Neutrophil (primary cell): ENCODE data around the gene ZNF358.
A peak's percentile ranks its signal among the peaks of the same experiment; 100 is the strongest.

ENCODE experiments used
- H3K27ac ChIP-seq: fragments of 200-600 bp; sonication (generic); 2 replicates; pipeline ENCODE4 v1.5.1; 2016; ENCODE audit warnings: mild to moderate bottlenecking, moderate library complexity
- H3K27me3 ChIP-seq: fragments of 200-600 bp; sonication (generic); 2 replicates; pipeline ENCODE4 v1.6.0; 2016; ENCODE audit warnings: mild to moderate bottlenecking
- H3K36me3 ChIP-seq: fragments of 200-600 bp; sonication (generic); 2 replicates; pipeline ENCODE4 v1.5.1; 2017
- H3K4me1 ChIP-seq, 2 experiments: fragments of 200-600 bp in 1 of 2; sonication (generic) in 1 of 2; 1 replicate in 1 of 2; 2 replicates in 1 of 2; pipeline versions ENCODE4 v1.5.1 to v1.6.1; 2013 to 2016; ENCODE audit warnings: low read depth in 1 of 2, low read length in 1 of 2, mild to moderate bottlenecking in 1 of 2, moderate library complexity in 1 of 2; ENCODE audit not compliant: control insufficient read depth in 1 of 2, insufficient read depth in 1 of 2
- H3K4me3 ChIP-seq, 2 experiments: fragments of 200-600 bp in 1 of 2; sonication (generic) in 1 of 2; 1 replicate in 1 of 2; 2 replicates in 1 of 2; pipeline ENCODE4 v1.5.1; 2013 to 2016; ENCODE audit warnings: low read depth in 1 of 2, low read length in 1 of 2, mild to moderate bottlenecking in 1 of 2, moderate library complexity in 1 of 2
- H3K9me3 ChIP-seq: fragments of 200-600 bp; sonication (generic); 2 replicates; pipeline ENCODE4 v1.5.1; 2016
- CTCF ChIP-seq: fragments of 200-600 bp; sonication (generic); IDR thresholded peaks from 2 replicates; pipeline ENCODE4 v1.5.1; 2016; ENCODE audit warnings: antibody characterized with exemption

Gene ZNF358

GRCh38 chr19:7539827-7540425, 24.0 kb downstream of the ZNF358 start:
- Histone ChIP-seq H3K4me3 (no peak overlapping the region), H3K4me1 (peaks cover 42 to 47% of the 10 kb centered on the region in 2 experiments), H3K27ac (no peak overlapping the region), H3K36me3 (peaks cover 57% of the 10 kb centered on the region), H3K27me3 (peaks cover under 1% of the 10 kb centered on the region), H3K9me3 (no peaks in the 10 kb centered on the region)
- TF ChIP-seq CTCF, result no peak

DNA sequence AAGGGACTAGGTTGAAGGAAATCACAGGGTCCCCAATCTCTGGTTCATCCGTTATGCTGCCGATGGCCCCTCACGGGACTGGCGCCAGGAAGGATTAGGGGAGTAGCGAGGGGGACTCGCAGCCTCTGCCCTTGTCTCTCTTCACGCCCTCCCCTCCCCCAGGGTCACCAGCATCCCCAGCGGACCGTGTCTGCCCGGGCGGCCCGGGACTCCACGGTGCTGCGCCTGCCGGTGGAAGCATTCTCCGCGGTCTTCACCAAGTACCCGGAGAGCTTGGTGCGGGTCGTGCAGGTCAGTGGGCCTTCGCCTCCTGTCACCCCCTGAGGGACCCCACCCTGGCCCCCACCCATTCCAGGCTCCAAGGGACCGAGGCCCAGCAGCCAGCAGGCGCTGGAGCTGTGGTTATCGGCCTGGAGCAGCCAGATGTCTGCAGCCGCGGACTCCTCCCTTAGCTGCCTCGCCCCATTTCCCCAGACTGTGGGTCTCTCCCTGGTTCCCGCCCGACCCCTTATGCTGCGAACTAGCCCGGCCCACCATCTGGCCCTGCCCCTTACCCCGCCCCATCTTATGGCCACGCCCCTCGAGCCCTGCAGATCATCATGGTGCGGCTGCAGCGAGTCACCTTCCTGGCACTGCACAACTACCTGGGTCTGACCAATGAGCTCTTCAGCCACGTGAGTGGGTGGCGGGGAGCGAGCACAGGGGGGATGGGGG, 25.0 kb downstream of the ZNF358 start:
- H3K36me3 ChIP-seq, result peaks cover 57% of the 10 kb centered on the region
- no peak for TF ChIP-seq CTCF
- H3K4me1 ChIP-seq, result peaks cover 43 to 49% of the 10 kb centered on the region in 2 experiments

GRCh38 chr19:7541475-7541824, 25.5 kb downstream of the ZNF358 start:
- H3K4me1 ChIP-seq, result peaks cover 43 to 49% of the 10 kb centered on the region in 2 experiments
- H3K27me3 ChIP-seq, result no peaks in the 10 kb centered on the region
- TF ChIP-seq CTCF, result no peak
- no peak overlapping the region for H3K27ac ChIP-seq
- no peaks in the 10 kb centered on the region for H3K9me3 ChIP-seq
- no peak overlapping the region for H3K4me3 ChIP-seq
- peaks cover 57% of the 10 kb centered on the region for H3K36me3 ChIP-seq

More for the DNA sequence above, 25.0 kb downstream of the ZNF358 start:
- Histone ChIP-seq H3K27ac (no peak overlapping the region), H3K27me3 (no peaks in the 10 kb centered on the region), H3K9me3 (no peaks in the 10 kb centered on the region), H3K4me3 (no peak overlapping the region)

DNA sequence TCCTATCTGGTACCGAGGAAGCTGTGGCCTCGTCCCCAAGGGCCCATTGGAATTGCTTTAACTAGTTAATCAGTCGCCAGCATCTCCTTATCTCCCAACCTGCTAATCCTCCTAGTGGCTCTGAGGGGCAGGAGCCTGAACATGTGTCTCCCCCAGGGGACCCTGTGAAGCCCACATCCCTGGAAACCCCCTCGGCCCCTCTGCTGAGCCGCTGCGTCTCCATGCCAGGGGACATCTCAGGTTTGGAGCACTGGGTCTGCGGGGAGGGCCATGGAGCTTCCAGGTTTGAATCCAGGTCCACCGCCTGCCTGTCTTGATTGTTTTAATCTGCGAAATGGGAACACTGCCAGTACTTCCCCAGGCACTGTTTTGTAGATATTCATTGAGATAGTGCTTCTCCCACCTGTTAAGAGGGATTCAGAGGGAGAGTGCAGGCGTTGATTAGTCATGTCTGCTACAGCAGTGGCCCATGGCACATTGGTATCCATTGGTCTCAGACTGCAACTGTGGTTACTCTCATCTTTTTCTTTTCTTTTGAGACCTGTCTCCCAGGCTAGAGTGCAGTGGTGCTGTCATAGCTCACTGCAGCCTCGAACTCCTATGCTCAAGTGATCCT, 26.0 kb downstream of the ZNF358 start:
- TF ChIP-seq CTCF, result no peak
- peaks cover 57% of the 10 kb centered on the region for H3K36me3 ChIP-seq

DNA sequence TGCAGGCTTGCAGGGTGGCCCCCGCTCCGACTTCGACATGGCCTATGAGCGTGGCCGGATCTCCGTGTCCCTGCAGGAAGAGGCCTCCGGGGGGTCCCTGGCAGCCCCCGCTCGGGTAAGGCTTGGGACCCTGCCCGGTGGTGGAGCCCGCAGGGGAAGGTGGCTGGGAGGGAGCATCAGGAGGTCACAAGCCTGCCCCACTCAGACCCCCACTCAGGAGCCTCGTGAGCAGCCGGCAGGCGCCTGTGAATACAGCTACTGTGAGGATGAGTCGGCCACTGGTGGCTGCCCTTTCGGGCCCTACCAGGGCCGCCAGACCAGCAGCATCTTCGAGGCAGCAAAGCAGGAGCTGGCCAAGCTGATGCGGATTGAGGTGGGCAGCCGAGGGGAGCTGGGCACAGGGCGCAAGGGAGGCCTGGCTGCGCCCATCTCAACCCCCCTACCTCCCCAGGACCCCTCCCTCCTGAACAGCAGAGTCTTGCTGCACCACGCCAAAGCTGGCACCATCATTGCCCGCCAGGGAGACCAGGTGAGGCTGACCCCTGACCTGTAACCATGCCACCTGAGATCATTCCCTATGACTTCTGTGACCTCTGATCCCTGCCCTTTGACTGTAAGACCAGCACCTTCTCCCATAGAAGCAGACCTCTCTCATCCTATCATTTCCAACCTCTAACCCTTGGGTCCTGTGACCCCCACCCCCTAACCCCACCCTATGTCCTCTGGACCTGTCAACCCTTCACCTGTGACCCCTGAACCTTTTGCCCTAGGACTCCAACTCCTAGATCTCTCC, 26.8 kb downstream of the ZNF358 start:
- Histone ChIP-seq H3K36me3 (peaks cover 53% of the 10 kb centered on the region), H3K4me1 (peaks cover 41 to 46% of the 10 kb centered on the region in 2 experiments), H3K9me3 (no peaks in the 10 kb centered on the region), H3K4me3 (no peak overlapping the region), H3K27me3 (no peaks in the 10 kb centered on the region), H3K27ac (peak overlapping the region; percentile 85)
- no peak for TF ChIP-seq CTCF

More for the DNA sequence above, 26.0 kb downstream of the ZNF358 start:
- Histone ChIP-seq H3K9me3 (no peaks in the 10 kb centered on the region), H3K27ac (no peak overlapping the region), H3K4me1 (peaks cover 43 to 47% of the 10 kb centered on the region in 2 experiments), H3K4me3 (no peak overlapping the region), H3K27me3 (no peaks in the 10 kb centered on the region)
